Measurements from ENCODE around the gene MLPH.

The MLPH gene

GRCh38 chr2:237507512-237507911 lies 20.5 kb downstream of the MLPH start:
- H3K4me1 Mint-ChIP-seq (ENCODE audit: low read depth) = no peaks in the 10 kb centered on the region
- no peaks in the 10 kb centered on the region for H3K36me3 Mint-ChIP-seq (ENCODE audit: low read depth)
- no peak overlapping the region for H3K4me3 Mint-ChIP-seq
- H3K9me3 Mint-ChIP-seq = no peaks in the 10 kb centered on the region
- DNase-seq (ENCODE audit: low spot score) = no peak
- H3K27me3 Mint-ChIP-seq (ENCODE audit: low read depth) = peaks cover 14% of the 10 kb centered on the region
- H3K27ac Mint-ChIP-seq = no peak overlapping the region

GRCh38 chr2:237508361-237508760 lies 21.3 kb downstream of the MLPH start:
- no peaks in the 10 kb centered on the region for H3K4me1 Mint-ChIP-seq (ENCODE audit: low read depth)
- H3K27me3 Mint-ChIP-seq (ENCODE audit: low read depth) = peaks cover 14% of the 10 kb centered on the region
- DNase-seq (ENCODE audit: low spot score) = no peak
- no peaks in the 10 kb centered on the region for H3K9me3 Mint-ChIP-seq
- no peaks in the 10 kb centered on the region for H3K36me3 Mint-ChIP-seq (ENCODE audit: low read depth)
- no peak overlapping the region for H3K27ac Mint-ChIP-seq
- H3K4me3 Mint-ChIP-seq = no peak overlapping the region

GRCh38 chr2:237509151-237509550 lies 22.1 kb downstream of the MLPH start:
- no peak overlapping the region for H3K4me3 Mint-ChIP-seq
- no peaks in the 10 kb centered on the region for H3K4me1 Mint-ChIP-seq (ENCODE audit: low read depth)
- H3K9me3 Mint-ChIP-seq = no peaks in the 10 kb centered on the region
- no peaks in the 10 kb centered on the region for H3K36me3 Mint-ChIP-seq (ENCODE audit: low read depth)
- peaks cover 14% of the 10 kb centered on the region for H3K27me3 Mint-ChIP-seq (ENCODE audit: low read depth)
- H3K27ac Mint-ChIP-seq = no peak overlapping the region
- DNase-seq (ENCODE audit: low spot score) = no peak

- peaks cover 14% of the 10 kb centered on the region for H3K27me3 Mint-ChIP-seq (ENCODE audit: low read depth)
- no peak overlapping the region for H3K27ac Mint-ChIP-seq
- H3K4me1 Mint-ChIP-seq (ENCODE audit: low read depth) = no peaks in the 10 kb centered on the region
- DNase-seq (ENCODE audit: low spot score) = no peak
- H3K36me3 Mint-ChIP-seq (ENCODE audit: low read depth) = no peaks in the 10 kb centered on the region
- no peaks in the 10 kb centered on the region for H3K9me3 Mint-ChIP-seq
- no peak overlapping the region for H3K4me3 Mint-ChIP-seq
These were observed 22.9 kb downstream of the MLPH start for GRCh38 chr2:237509905-237510304.

GRCh38 chr2:237510502-237511217 lies 23.6 kb downstream of the MLPH start:
- DNase-seq (ENCODE audit: low spot score) = no peak
- Mint-ChIP-seq H3K27me3 (ENCODE audit: low read depth) (peaks cover 14% of the 10 kb centered on the region), H3K4me1 (ENCODE audit: low read depth) (no peaks in the 10 kb centered on the region), H3K27ac (no peak overlapping the region), H3K36me3 (ENCODE audit: low read depth) (no peaks in the 10 kb centered on the region), H3K9me3 (no peaks in the 10 kb centered on the region), H3K4me3 (no peak overlapping the region)

GRCh38 chr2:237511433-237511832 lies 24.4 kb downstream of the MLPH start:
- Mint-ChIP-seq H3K9me3 (no peaks in the 10 kb centered on the region), H3K4me1 (ENCODE audit: low read depth) (no peaks in the 10 kb centered on the region), H3K27ac (no peak overlapping the region), H3K36me3 (ENCODE audit: low read depth) (no peaks in the 10 kb centered on the region), H3K27me3 (ENCODE audit: low read depth) (peaks cover 14% of the 10 kb centered on the region), H3K4me3 (no peak overlapping the region)
- no peak for DNase-seq (ENCODE audit: low spot score)

GRCh38 chr2:237511885-237512405 lies 24.9 kb downstream of the MLPH start:
- Mint-ChIP-seq H3K27me3 (ENCODE audit: low read depth) (peaks cover 10% of the 10 kb centered on the region), H3K4me1 (ENCODE audit: low read depth) (no peaks in the 10 kb centered on the region), H3K4me3 (no peak overlapping the region), H3K36me3 (ENCODE audit: low read depth) (no peaks in the 10 kb centered on the region), H3K27ac (no peak overlapping the region), H3K9me3 (no peaks in the 10 kb centered on the region)
- DNase-seq (ENCODE audit: low spot score) = no peak

- no peaks in the 10 kb centered on the region for H3K36me3 Mint-ChIP-seq (ENCODE audit: low read depth)
- H3K27me3 Mint-ChIP-seq (ENCODE audit: low read depth) = peaks cover 5% of the 10 kb centered on the region
- no peaks in the 10 kb centered on the region for H3K4me1 Mint-ChIP-seq (ENCODE audit: low read depth)
- DNase-seq (ENCODE audit: low spot score) = peak; percentile 61
- H3K9me3 Mint-ChIP-seq = no peaks in the 10 kb centered on the region
- no peak overlapping the region for H3K27ac Mint-ChIP-seq
- H3K4me3 Mint-ChIP-seq = no peak overlapping the region
These were observed 25.9 kb downstream of the MLPH start for GRCh38 chr2:237512774-237513466.

- Mint-ChIP-seq H3K27ac (no peak overlapping the region), H3K4me3 (no peak overlapping the region), H3K4me1 (ENCODE audit: low read depth) (no peaks in the 10 kb centered on the region), H3K9me3 (no peaks in the 10 kb centered on the region), H3K27me3 (ENCODE audit: low read depth) (peaks cover 2% of the 10 kb centered on the region), H3K36me3 (ENCODE audit: low read depth) (no peaks in the 10 kb centered on the region)
- no peak for DNase-seq (ENCODE audit: low spot score)
These were observed 26.6 kb downstream of the MLPH start for GRCh38 chr2:237513693-237514092.

GRCh38 chr2:237514474-237515130 lies 27.6 kb downstream of the MLPH start:
- Mint-ChIP-seq H3K27ac (no peak overlapping the region), H3K4me1 (ENCODE audit: low read depth) (no peaks in the 10 kb centered on the region), H3K9me3 (no peaks in the 10 kb centered on the region), H3K4me3 (no peak overlapping the region), H3K36me3 (ENCODE audit: low read depth) (no peaks in the 10 kb centered on the region), H3K27me3 (ENCODE audit: low read depth) (no peaks in the 10 kb centered on the region)
- no peak for DNase-seq (ENCODE audit: low spot score)

- no peak overlapping the region for H3K27ac Mint-ChIP-seq
- no peaks in the 10 kb centered on the region for H3K9me3 Mint-ChIP-seq
- no peaks in the 10 kb centered on the region for H3K36me3 Mint-ChIP-seq (ENCODE audit: low read depth)
- no peaks in the 10 kb centered on the region for H3K27me3 Mint-ChIP-seq (ENCODE audit: low read depth)
- DNase-seq (ENCODE audit: low spot score) = no peak
- no peak overlapping the region for H3K4me3 Mint-ChIP-seq
- H3K4me1 Mint-ChIP-seq (ENCODE audit: low read depth) = no peaks in the 10 kb centered on the region
These were observed 28.1 kb downstream of the MLPH start for GRCh38 chr2:237515166-237515565.

- Mint-ChIP-seq H3K27me3 (ENCODE audit: low read depth) (no peaks in the 10 kb centered on the region), H3K4me3 (no peak overlapping the region), H3K36me3 (ENCODE audit: low read depth) (no peaks in the 10 kb centered on the region), H3K27ac (no peak overlapping the region), H3K4me1 (ENCODE audit: low read depth) (no peaks in the 10 kb centered on the region), H3K9me3 (no peaks in the 10 kb centered on the region)
- DNase-seq (ENCODE audit: low spot score) = no peak
These were observed 28.7 kb downstream of the MLPH start for GRCh38 chr2:237515621-237516275.

- Mint-ChIP-seq H3K4me3 (no peak overlapping the region), H3K27me3 (ENCODE audit: low read depth) (no peaks in the 10 kb centered on the region), H3K27ac (no peak overlapping the region), H3K4me1 (ENCODE audit: low read depth) (no peaks in the 10 kb centered on the region), H3K9me3 (no peaks in the 10 kb centered on the region), H3K36me3 (ENCODE audit: low read depth) (no peaks in the 10 kb centered on the region)
- DNase-seq (ENCODE audit: low spot score) = no peak
These were observed 30.1 kb downstream of the MLPH start for GRCh38 chr2:237517163-237517562.

GRCh38 chr2:237517990-237518389 lies 30.9 kb downstream of the MLPH start:
- H3K4me1 Mint-ChIP-seq (ENCODE audit: low read depth) = no peaks in the 10 kb centered on the region
- no peak overlapping the region for H3K27ac Mint-ChIP-seq
- no peaks in the 10 kb centered on the region for H3K27me3 Mint-ChIP-seq (ENCODE audit: low read depth)
- H3K9me3 Mint-ChIP-seq = no peaks in the 10 kb centered on the region
- no peak for DNase-seq (ENCODE audit: low spot score)
- no peaks in the 10 kb centered on the region for H3K36me3 Mint-ChIP-seq (ENCODE audit: low read depth)
- H3K4me3 Mint-ChIP-seq = no peak overlapping the region

Data from T-helper 2 cell treated with Interferon-gamma antibody and Interleukin-4, amounts not matched to agents 5 μg/mL and 100 μg/mL, for 36 hours (primary cell).